Measurements from ENCODE around the gene RPS27A.
"Not testable (repeated sequence)": the region's sequence is repeated elsewhere in the genome, so short reads cannot be mapped to it uniquely, and the experiment has no call there.

Gene RPS27A

DNA sequence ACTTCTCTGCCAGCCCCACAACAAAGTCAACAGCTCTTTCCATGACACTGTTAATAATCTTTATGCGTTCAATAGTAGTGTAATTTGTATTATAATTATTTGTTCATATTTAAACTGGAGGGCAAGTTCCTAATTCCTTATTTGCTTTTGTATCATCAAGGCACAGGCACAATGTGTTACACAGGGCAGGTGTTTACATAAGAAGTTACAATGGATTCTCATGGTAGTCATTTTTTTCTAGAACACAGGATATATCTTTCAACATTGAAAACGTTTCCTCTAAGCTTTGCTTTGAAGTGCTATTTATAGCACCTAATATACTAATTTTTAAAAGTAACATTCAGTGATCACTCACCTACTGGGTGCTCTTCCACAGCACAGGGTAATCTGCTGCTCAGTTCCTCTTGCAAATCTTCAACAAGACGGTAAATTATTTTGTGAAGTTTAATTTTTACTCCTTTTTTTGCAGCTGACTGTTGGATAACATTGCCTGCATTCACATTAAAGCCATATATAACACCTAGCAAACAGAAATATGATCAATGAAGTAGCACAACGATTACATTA, 7.3 kb downstream of the RPS27A start:
- DNase-seq (ENCODE audit: low read depth), result no peak

DNA sequence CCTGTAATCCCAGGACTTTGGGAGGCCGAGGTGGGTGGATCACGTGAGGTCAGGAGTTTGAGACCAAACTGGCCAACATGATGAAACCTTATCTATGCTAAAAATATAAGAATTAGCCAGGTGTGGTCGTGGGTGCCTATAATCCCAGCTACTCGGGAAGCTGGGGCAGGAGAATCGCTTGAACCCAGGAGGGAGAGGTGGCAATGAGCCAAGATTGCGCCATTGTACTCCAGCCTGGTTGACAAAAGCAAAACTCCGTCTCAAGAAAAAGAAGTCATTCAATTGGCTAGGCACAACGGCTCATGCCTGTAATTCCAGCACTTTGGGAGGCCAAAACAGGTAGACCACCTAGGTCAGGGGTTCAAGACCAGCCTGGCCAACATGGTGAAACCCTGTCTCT, 9.1 kb downstream of the RPS27A start:
- not testable (repeated sequence) for DNase-seq (ENCODE audit: low read depth)

DNA sequence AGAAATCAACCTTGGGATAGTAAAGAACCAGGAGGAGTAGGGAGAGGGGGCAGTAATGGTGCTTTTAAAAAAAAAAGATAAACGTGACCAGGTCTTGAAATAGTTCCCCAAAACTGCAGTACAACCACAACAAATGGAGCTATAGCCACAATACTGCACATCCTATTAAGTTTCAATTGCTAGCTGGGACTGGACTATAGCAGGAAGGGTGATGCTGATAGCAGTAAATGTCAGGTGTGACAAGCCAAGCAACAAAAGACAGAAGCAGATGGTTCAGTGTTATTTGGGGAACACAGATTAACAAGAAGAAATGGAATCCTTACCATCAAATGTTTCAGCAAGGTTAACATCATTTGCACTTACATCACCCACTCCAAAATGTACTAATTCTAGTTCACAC, 10.1 kb downstream of the RPS27A start:
- DNase-seq (ENCODE audit: low read depth), result no peak

DNA sequence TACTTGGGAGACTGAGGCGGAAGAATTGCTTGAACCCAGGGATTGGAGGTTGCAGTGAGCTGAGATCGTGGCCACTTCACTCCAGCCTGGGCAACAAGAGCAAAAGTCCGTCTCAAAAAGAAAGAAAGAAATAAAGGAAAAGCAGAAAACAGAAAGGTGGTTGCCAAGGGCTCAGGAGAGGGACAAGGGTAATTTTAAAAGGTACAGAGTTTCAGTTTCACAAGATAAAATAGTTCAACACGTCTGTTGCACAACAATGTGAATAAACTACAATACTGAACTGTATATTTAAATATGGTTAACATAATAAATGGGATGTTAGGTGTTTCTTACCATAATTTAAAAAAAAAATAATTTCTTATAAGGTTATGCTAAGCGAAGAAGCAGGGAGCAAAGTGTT, 12.9 kb downstream of the RPS27A start:
- no peak for DNase-seq (ENCODE audit: low read depth)

DNA sequence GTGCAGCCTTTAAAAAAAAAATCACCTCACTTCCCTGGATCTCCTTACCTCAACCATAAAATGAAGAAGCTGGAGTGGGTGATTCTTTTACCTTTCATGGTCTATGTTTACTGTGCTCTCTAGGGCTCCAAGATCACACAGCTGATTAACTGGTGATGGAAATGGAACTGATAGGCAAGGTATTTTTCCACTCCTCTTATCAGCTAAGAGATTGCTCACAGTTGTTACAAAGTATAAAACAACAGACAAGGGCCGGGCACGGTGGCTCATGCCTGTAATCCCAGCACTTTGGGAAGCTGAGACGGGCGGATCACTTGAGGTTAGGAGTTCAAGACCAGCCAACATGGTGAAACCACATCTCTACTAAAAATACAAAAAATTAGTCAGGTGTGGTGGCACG, 14.5 kb downstream of the RPS27A start:
- DNase-seq (ENCODE audit: low read depth), result no peak

DNA sequence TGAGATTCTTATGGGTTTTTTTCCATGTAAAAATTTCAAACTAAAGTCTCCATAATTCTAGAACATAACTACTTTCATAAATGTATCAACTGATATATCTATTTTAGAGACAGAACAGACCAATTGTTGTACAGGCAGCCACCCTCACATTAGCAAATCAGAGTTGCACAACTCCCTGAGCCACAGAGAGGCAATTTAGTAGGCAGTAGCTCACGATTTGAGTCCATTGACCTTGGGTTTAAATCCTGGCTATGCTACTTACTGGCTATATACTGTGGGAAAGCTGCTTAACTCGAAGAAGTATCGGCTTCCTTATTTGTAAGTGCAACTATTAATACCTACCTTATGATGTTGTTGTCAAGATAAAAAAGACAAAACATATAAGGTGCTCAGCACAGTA, 20.3 kb downstream of the RPS27A start:
- no peak for DNase-seq (ENCODE audit: low read depth)

DNA sequence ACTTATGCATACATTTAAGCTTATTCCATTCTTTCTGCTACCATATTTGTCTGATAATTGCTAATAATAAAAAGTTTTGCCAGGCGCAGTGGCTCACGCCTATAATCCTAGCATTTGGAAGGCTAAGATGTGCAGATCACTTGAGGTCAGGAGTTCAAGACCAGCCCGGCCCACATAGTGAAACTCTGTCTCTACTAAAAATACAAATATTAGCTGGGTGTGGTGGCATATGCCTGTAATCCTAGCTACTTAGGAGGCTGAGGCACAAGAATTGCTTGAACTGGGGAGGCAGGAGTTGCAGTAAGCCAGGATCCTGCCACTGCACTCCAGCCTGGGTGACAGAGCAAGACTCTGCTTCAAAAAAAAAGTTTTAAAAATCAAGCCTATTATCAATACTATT, 27.1 kb downstream of the RPS27A start:
- not testable (repeated sequence) for DNase-seq (ENCODE audit: low read depth)

DNA sequence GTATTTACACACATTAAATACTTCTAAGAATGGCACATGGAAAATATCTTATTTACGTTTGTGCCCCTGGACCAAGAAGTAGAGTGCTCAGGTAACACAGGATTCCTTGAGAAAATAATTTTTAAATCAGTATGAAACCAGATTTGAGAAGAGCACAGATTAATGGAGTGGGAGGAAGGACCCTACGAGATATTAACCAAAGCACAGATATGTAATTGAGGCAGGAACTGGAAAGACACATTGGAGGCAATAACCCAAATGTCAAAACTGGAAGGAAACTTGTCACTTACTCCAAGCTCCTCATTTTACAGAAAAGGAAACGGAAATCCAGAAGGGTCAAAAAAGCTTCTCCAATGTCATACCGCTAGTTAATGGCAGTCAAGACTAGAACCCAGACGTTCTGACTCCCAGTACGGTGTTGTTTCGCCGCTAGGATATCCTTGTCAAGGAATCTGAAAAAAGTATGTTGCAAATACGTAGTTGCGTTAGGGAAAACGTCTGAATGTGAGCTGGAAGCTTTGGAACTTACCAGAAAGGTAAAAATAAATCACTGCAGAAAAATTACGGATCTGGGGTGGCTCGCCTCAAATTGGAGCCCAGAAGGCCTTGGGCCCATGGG, 35.9 kb downstream of the RPS27A start:
- no peak for DNase-seq (ENCODE audit: low read depth)

DNA sequence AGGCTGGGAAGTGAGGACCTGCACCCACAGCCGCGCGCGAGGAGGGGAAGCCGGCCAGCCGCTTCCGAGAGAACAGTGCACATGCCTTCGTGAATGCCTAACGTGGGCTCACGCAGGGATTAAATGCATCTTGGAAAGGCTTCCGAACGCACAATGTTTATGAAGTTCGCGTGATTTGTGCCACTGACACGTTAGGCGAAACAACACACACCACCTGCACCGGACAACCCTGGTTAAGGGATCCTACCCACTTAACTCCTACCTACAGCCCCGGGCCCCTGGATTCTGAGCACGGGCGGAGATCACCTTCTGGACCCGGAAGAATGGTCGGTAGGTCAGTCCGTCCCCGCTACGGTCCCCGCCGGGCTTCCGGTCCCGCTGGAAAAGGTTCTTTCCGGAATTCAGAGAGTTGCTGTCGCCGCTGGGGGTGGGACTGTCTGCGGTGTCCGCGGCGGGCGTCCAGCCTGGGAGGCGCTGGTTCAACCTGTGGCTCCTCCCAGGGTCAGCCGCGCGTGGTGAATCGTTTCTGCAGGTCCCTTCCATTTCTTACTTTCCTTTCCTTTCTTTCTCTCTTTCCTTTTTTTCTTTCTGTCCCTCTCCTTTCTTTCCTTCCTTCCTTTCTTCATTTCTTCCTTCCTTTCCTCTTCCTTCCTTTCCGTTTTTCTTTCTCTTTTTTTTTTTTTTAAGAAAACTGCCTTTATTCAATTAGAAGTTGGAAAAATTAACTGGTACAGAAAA, 36.6 kb downstream of the RPS27A start, which contains the start of gene MTIF2:
Gene MTIF2, minus strand, starts transcription at position 325 of the 738 bp plus-strand sequence. CDS start 5,373 bp downstream, outside the sequence.
- DNase-seq (ENCODE audit: low read depth), result peak; percentile 73

DNA sequence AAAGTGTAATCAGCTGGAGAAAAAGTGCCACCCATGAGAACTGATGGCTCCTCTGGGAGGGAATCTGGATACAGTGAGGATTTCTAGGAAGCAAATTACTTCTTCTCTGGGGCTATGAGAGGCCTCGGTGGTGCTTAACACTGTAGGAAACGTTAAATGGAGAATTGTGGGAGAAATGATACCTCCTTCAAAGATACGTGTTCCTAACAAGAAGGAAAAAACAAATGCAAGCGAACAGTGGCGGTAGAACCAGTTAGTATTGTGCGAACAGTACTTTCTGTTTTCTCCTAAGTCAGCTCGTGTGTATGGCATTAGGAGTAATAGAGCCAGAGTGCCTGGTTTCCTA, 37.1 kb downstream of the RPS27A start:
- no peak for DNase-seq (ENCODE audit: low read depth)

DNA sequence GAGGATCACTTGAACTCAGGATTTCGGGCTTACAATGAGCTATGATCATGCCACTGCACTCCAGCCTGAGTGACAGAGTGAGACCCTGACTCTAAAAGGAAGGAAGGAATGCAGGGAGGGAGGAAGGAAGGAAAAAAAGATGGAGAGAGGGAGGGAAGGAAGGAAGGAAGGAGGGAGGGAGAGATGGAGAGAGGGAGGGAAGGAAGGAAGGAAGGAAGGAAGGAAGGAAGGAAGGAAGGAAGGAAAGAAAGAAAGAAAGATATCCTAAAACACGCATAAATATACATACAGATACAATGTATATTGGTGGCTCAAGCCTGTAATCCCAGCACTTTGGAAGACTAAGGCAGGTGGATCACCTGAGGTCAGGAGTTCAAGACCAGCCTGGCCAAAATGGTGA, 41.9 kb downstream of the RPS27A start:
- DNase-seq (ENCODE audit: low read depth), result not testable (repeated sequence)

DNA sequence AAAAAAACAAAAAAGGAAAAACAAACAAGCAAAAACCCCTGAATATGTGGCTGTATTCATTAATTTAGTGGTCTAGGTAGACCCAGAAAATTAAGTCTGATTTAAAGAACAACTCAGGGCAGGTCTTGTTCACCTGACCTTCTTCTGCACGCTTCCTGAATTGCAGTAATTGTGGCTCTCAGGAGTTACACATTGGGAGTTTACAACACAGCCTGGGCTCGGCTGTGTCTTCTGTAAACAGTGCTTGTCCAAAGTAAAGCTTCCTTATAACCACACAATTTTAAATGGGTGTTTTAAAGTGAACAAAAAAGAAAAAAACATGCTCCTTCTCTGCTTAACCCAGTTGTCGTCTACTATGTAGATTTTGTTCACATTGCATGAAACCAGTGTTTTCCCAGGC, 44.8 kb downstream of the RPS27A start:
- DNase-seq (ENCODE audit: low read depth), result no peak

DNA sequence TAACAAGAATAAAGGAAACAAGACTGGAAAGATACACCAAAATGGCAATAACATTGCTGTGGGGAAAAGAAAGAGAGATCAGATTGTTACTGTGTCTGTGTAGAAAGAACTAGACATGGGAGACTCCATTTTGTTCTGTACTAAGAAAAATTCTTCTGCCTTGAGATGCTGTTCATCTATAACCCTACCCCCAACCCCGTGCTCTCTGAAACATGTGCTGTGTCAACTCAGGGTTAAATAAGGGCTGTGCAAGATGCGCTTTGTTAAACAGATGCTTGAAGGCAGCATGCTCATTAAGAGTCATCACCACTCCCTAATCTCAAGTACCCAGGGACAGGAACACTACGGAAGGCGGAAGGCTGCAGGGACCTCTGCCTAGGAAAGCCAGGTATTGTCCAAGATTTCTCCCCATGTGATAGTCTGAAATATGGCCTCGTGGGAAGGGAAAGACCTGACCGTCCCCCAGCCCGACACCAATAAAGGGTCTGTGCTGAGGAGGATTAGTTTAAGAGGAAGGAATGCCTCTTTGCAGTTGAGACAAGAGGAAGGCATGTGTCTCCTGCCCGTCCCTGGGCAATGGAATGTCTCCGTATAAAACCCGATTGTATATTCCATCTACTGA, 46.8 kb downstream of the RPS27A start:
- DNase-seq (ENCODE audit: low read depth), result not testable (repeated sequence)

DNA sequence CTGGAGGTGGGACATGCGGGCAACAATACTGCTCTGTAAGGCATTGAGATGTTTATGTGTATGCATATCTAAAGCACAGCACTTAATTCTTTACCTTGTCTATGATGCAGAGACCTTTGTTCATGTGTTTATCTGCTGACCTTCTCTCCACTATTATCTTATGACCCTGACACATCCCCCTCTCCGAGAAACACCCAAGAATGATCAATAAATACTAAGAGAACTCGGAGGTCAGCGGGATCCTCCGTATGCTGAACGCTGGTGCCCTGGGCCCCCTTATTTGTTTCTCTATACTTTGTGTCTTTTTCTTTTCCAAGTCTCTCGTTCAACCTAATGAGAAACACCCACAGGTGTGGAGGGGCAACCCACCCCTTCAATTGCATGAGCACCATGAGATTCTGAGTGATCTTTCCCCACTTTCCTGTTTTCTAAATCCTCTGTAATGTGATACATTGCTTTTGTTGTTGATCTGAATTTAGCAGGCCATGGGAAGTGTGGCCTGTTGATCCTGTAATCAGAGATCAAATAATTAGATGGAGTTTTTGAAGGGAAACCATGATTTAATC, 47.5 kb downstream of the RPS27A start:
- DNase-seq (ENCODE audit: low read depth), result not testable (repeated sequence)

DNA sequence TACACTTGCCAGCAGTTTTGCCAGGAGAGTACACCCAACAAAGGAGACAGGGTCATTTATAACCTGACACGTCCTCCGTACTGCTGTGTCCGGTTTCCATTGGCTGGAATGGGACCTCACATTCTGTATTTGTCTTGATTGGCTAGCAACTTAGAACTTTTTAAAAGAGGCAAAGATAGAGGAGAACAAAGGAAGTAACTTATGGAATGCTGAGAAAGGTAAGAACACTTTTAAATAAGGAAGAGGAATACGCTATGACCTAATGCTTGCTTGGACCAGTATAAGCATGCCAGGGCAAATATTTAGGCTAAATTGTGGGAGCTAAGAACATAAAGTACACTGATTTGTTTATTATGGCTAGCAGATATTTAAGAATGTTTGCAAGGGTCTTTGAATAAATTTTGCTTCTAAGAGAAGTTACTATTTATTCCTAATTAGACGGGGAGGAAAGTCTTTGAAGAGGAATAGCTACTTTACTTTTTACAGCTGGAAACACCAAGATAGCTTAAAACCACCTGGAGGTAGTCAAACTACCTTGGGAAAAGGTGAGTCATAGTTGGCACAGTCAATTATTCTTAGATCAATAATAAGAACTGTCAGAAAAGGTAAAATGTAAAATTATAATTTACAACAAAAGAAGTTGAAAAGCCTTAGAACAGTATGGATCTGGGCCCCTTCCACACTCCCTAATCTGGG, 48.5 kb downstream of the RPS27A start:
- DNase-seq (ENCODE audit: low read depth), result not testable (repeated sequence)

DNA sequence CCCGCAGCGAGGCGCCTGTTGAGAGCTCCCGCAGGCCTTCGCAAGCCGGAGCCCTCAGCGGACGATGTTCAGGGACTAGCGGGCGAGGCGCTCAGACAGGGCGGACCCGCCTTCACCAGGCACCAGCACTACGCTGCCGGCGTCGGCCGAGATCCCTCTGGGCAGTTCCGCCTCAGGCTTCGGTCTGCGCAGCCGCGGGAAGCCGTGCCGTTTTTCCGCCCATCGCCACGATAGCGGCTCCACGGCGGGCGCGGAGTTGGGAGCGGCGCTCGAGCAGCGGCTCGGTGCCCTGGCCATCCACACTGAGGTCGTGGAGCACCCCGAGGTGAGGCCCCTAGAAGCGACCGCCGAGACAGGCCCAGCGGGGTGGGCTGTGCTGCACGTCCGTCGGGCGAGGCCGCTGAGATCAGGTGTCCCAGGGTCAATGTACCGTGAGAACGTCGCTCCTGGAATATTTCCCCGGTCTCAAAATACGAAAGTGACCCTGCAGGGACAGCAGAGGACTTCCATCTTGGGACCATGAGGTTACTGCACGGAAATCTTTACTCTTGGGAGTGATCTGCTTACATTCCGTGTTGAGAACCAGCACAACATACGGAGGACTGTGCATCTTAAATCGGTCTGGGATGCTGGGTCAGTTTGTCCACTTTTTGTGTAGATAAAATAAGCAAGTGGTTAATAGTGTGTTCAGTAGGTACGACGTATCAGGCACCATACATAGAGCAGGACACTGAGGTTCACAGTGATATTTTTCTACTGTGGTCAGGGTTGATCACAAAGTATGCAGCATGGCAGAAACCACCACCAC, 49.8 kb downstream of the RPS27A start:
- DNase-seq (ENCODE audit: low read depth), result peak; percentile 67

DNA sequence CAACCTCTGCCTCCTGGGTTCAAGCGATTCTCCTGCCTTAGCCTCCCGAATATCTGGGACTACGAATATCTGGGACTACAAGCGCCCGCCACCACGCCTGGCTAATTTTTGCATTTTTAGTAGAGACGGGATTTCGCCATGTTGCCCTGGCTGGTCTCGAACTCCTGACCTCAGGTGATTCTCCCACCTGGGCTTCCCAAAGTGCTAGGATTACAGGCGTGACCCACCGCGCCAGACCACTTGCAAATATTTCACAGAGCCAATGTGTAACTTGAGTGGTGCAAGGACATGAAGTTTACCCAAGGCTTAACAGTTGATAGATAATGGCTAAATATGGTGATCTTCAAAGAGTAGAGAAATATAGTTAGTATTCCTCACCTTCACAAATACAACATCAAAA, 50.6 kb downstream of the RPS27A start:
- no peak for DNase-seq (ENCODE audit: low read depth)
